ENCODE results near the gene FSTL1. TPM values are rescaled to one million over a fixed set of nuclear protein-coding genes. Genes with fewer than 3 reads are reported as not detected.
A peak's percentile ranks its signal among the peaks of the same experiment; 100 is the strongest.

The FSTL1 gene
- total RNA-seq, 2 experiments from 2014 or later, result 0.12 to 0.40 TPM

GRCh38 chr3:120460181-120460790 lies 9.5 kb upstream of the FSTL1 start:
- peaks cover 8% of the 10 kb centered on the region for H3K27me3 Mint-ChIP-seq
- intact Hi-C loops (cut with micrococcal nuclease), result no loop called here
- ChIA-PET POLR2A (no interaction called here), CTCF (interaction anchor here (1.0 to 1.1 kb wide), 2 partner anchors 98 to 100 kb away, joined by 3 read pairs; no protein-coding TSS in a partner anchor)
- H3K36me3 Mint-ChIP-seq, result no peaks in the 10 kb centered on the region
- no peak overlapping the region for H3K4me3 Mint-ChIP-seq
- no peaks in the 10 kb centered on the region for H3K4me1 Mint-ChIP-seq (ENCODE audit: low read depth)
- no peaks in the 10 kb centered on the region for H3K9me3 Mint-ChIP-seq
- no peak overlapping the region for H3K27ac Mint-ChIP-seq
- DNase-seq, result no peak

- no peaks in the 10 kb centered on the region for H3K9me3 Mint-ChIP-seq
- no peak overlapping the region for H3K4me3 Mint-ChIP-seq
- DNase-seq, result no peak
- peaks cover 10% of the 10 kb centered on the region for H3K27me3 Mint-ChIP-seq
- intact Hi-C loops (cut with micrococcal nuclease), result no loop called here
- no peaks in the 10 kb centered on the region for H3K4me1 Mint-ChIP-seq (ENCODE audit: low read depth)
- H3K36me3 Mint-ChIP-seq, result no peaks in the 10 kb centered on the region
- ChIA-PET CTCF (interaction anchor here (1.0 to 1.1 kb wide), 2 partner anchors 99 to 101 kb away, joined by 3 read pairs; no protein-coding TSS in a partner anchor), POLR2A (interaction anchor here (0.5 kb wide), 1 partner anchor 141 kb away, joined by 3 read pairs; no protein-coding TSS in a partner anchor)
- no peak overlapping the region for H3K27ac Mint-ChIP-seq
These were observed 8.4 kb upstream of the FSTL1 start for GRCh38 chr3:120459196-120459595.

DNA sequence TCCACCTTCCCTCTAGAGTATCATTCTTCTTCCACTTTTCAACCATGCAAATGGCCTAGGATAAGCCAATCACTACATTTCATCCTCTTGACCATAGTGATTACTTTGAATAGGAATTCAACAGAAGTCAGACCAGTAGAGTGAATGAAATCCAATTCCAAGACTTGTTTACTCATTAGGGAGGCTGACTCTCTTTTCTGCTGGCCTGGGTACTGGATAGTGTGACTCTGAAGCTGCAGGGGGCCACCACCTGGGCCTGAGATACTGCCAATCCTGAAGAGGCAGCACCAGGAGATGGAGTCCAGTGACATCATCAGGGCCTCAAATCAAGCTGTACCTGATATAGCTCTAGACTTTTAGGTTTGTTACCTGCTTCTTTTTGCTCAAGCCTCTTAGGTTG lies 7.0 kb upstream of the FSTL1 start:
- POLR2A ChIA-PET, result no interaction called here
- intact Hi-C loops (cut with micrococcal nuclease), result no loop called here
- Mint-ChIP-seq H3K27ac (no peak overlapping the region), H3K27me3 (peaks cover 16% of the 10 kb centered on the region), H3K4me1 (ENCODE audit: low read depth) (no peaks in the 10 kb centered on the region), H3K9me3 (peaks cover 3% of the 10 kb centered on the region), H3K36me3 (no peaks in the 10 kb centered on the region), H3K4me3 (no peak overlapping the region)
- DNase-seq, result no peak
- CTCF ChIA-PET, result no interaction called here

- ChIA-PET CTCF (no interaction called here), POLR2A (no interaction called here)
- Mint-ChIP-seq H3K27me3 (peaks cover 33% of the 10 kb centered on the region), H3K4me1 (ENCODE audit: low read depth) (peaks cover 8% of the 10 kb centered on the region), H3K9me3 (peaks cover 3% of the 10 kb centered on the region), H3K4me3 (no peak overlapping the region), H3K36me3 (no peaks in the 10 kb centered on the region), H3K27ac (no peak overlapping the region)
- intact Hi-C loops (cut with micrococcal nuclease), result no loop called here
- no peak for DNase-seq
These were observed 3.4 kb upstream of the FSTL1 start for GRCh38 chr3:120454076-120454689.

DNA sequence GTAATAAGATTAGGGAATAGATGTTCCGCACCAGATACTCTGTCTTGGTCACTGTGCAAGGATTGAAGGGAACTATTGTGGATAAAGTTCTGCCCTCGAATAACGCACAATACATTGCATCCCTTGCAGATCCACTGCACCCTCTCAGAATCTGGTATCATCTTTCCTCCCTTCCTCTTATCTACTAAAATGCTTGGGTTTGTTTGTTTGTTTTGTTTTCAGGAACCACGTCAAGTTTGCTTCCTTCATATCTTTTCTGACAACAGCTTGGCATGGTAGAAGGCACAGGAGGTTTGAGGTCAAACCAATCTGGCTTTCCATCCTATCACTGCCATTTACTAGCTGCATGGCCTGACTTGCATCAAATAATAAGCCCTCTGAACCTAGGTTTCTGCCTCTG lies 2.0 kb upstream of the FSTL1 start:
- Mint-ChIP-seq H3K27ac (no peak overlapping the region), H3K27me3 (peaks cover 41% of the 10 kb centered on the region), H3K9me3 (peaks cover 3% of the 10 kb centered on the region), H3K36me3 (no peaks in the 10 kb centered on the region), H3K4me3 (no peak overlapping the region), H3K4me1 (ENCODE audit: low read depth) (peaks cover 8% of the 10 kb centered on the region)
- CTCF ChIA-PET, result no interaction called here
- intact Hi-C loops (cut with micrococcal nuclease), result no loop called here
- POLR2A ChIA-PET, result no interaction called here
- no peak for DNase-seq

DNA sequence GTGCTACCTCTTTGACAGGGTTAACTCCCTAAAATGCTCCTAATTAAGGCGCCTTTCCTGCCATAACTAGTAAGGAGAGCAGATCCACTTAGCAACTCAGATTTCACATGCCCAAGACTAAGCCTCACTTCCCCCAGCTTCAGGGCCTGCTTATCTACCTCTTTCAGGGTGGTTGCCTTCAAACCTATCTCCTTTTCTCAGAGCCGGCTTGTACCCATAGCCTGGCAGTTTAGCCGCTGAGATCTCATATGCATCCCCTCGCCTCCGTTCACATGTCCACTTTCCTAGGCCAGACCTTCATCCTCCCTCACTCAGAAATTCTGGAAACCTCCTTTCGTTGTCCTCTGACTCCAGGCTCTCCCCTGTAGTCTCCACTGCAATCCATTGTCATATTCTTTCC lies 1.0 kb upstream of the FSTL1 start:
- Mint-ChIP-seq H3K27ac (no peak overlapping the region), H3K36me3 (no peaks in the 10 kb centered on the region)
- intact Hi-C loops (cut with micrococcal nuclease), result no loop called here

DNA sequence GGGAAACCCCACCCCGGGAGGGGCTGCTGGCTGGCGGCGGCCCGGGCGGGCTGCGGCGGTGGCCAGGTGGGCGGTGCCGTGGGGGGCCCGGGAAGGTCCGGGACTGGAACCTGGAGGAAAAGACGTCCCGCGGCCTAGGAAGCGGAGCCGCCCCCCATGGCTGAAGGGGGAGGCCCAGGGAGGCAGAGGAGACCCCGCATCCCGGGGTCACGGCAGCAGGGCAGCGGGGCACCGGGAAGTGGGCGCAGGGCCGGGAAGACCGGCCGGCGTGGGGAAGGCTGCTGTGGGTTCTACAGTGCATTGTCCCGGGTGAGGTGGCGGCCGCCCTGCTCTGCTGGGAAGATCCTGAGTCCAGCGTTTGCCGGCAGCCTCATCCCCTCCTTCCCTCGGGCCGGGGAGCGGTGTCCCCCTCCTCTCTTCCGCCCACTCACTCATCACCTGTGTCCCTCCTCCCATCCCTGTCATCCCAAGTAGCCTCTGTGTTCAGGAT lies 525 bp upstream of the FSTL1 start:
- H3K36me3 Mint-ChIP-seq, result no peaks in the 10 kb centered on the region
- H3K4me3 Mint-ChIP-seq, result peak overlapping the region; percentile 45
- CTCF ChIA-PET, result no interaction called here
- no peak for DNase-seq
- intact Hi-C loops (cut with micrococcal nuclease), result no loop called here
- H3K4me1 Mint-ChIP-seq (ENCODE audit: low read depth), result peaks cover 8% of the 10 kb centered on the region
- no peak overlapping the region for H3K27ac Mint-ChIP-seq
- H3K27me3 Mint-ChIP-seq, result peaks cover 46% of the 10 kb centered on the region
- POLR2A ChIA-PET, result no interaction called here
- H3K9me3 Mint-ChIP-seq, result peaks cover 3% of the 10 kb centered on the region

More for the DNA sequence above, 1.0 kb upstream of the FSTL1 start:
- DNase-seq, result no peak
- ChIA-PET POLR2A (no interaction called here), CTCF (no interaction called here)
- Mint-ChIP-seq H3K27me3 (peaks cover 44% of the 10 kb centered on the region), H3K9me3 (peaks cover 3% of the 10 kb centered on the region), H3K4me3 (peak overlapping the region; percentile 45), H3K4me1 (ENCODE audit: low read depth) (peaks cover 8% of the 10 kb centered on the region)

DNA sequence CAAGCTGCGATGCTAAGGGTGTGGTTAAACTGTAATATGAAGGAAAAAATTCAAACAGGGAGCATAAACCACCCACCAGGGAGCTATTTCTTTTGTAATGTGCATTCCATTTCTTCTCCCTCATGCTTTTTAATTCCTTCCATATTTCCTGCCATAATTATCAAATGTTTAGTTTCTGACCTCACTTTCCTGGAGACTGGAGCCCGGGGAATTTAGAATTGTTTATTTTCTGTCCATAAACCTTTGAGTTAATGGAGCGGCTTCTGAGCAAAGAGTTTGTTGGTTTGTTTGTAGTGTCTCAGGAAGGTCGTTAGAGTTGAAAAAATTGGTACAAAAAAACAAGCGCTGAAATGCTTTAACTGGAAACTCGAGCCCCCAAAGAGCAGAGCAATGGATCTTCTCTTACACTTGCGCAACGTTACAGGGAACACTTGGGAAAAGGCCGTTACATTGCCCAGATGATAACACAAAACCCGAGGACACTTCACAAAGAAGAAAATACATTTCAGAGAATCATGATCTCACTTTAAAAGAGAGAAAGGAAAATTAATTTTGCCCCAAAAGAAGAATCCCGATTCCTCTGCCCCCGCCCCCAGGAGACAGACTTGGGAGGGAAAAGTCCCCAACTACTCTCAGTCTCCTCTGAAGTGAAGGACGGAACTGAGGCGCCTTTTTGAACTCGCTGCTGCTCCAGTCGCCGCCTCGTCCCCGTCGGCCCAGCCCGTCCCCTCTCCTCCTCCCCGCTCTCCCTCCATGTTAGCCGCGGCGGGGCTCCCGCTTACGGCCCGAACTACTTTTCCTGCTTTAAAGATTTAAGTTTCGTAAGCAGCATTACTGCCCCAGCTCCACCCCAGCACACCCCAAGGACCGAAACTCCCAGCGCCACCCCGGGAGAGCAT lies 842 bp downstream of the FSTL1 start:
- intact Hi-C loops (cut with micrococcal nuclease), result no loop called here
- CTCF ChIA-PET, result no interaction called here
- POLR2A ChIA-PET, result no interaction called here
- Mint-ChIP-seq H3K36me3 (no peaks in the 10 kb centered on the region), H3K27me3 (peaks cover 48% of the 10 kb centered on the region), H3K9me3 (peaks cover 3% of the 10 kb centered on the region), H3K4me3 (peak overlapping the region; percentile 70), H3K4me1 (ENCODE audit: low read depth) (peaks cover 8% of the 10 kb centered on the region), H3K27ac (no peak overlapping the region)
- DNase-seq, result peak; percentile 24

DNA sequence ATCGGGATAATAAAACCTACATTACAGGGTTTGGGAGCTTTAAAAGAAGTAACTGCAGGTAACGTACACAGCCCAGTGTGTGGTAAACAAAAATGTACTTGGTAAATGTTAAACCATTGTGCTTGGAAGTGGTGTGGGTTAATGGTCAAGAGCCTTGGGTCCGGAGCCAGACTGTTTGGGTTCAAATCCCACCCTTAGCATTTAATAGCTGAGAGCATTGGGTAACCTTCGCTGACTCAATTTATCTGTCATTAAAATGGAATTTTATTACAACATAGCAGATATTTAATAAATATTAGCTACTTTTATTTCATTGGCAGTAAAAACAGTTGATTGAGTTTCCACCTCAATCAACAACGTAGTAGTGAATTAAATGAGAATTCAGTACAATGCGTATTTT lies 1.5 kb downstream of the FSTL1 start:
- ChIA-PET POLR2A (no interaction called here), CTCF (no interaction called here)
- intact Hi-C loops (cut with micrococcal nuclease), result no loop called here
- Mint-ChIP-seq H3K36me3 (no peaks in the 10 kb centered on the region), H3K4me3 (no peak overlapping the region), H3K4me1 (ENCODE audit: low read depth) (peaks cover 8% of the 10 kb centered on the region), H3K27me3 (peaks cover 46% of the 10 kb centered on the region), H3K9me3 (peaks cover 3% of the 10 kb centered on the region), H3K27ac (no peak overlapping the region)
- DNase-seq, result no peak

DNA sequence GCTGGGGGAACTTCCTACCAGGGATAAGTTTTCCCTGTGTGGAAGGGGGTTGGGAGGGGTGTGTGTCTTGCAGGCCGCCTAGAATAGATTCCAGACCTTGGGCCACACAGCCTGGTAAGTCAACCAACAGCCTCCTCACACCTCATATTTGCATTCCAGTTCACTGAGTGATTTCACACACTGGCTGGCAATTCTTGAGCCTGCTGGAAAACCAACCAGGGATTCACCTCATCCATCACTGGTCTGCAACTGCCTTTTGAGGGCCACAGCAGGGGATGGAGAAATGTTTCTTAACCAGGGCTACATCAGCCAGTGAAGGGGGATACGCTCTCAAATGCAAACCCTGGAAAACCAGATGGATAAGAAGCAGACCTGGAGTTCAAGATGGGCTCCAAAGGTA lies 2.0 kb downstream of the FSTL1 start:
- no peak overlapping the region for H3K4me3 Mint-ChIP-seq
- POLR2A ChIA-PET, result no interaction called here
- H3K36me3 Mint-ChIP-seq, result no peaks in the 10 kb centered on the region
- H3K4me1 Mint-ChIP-seq (ENCODE audit: low read depth), result peaks cover 8% of the 10 kb centered on the region
- H3K27me3 Mint-ChIP-seq, result peaks cover 44% of the 10 kb centered on the region
- H3K27ac Mint-ChIP-seq, result no peak overlapping the region
- intact Hi-C loops (cut with micrococcal nuclease), result no loop called here
- peaks cover under 1% of the 10 kb centered on the region for H3K9me3 Mint-ChIP-seq
- DNase-seq, result no peak
- CTCF ChIA-PET, result no interaction called here

DNA sequence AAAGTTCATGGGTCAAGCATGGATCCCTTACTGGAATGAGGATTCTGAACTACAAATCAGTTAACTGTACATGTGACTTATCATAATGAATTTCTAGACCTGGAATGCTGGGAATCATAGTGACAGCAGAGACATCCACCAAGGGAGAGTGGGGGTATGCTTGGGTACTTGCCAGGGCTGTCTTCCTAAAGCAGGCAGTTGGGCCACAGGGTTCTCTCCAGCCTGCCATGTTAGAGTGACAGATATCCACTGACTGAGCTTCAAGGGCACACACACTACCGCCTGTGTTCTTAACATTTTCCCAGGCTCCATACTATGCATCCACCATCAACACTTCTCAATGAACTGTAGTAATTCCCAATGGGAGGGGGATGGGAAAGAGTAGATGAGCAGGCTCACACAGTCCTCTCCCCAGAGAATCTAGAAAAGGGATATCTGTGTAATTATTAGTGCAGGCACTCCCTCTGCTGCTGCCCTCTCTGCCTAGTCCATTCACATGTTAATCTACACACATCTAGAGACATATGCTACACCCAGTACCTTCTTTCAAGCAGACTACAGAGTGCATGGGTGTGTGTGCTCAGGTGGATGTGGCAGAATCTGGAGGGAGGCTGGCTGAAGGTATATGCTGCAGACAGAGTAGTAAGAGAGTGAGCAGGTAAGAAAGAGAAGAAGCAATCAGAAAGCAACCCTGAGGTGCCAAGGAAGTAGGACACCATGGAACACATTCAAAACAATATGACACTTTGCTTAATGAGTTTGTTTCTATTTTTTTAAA lies 3.7 kb downstream of the FSTL1 start:
- Mint-ChIP-seq H3K27ac (no peak overlapping the region), H3K4me3 (no peak overlapping the region), H3K36me3 (no peaks in the 10 kb centered on the region), H3K27me3 (peaks cover 33% of the 10 kb centered on the region), H3K9me3 (no peaks in the 10 kb centered on the region), H3K4me1 (ENCODE audit: low read depth) (peaks cover 8% of the 10 kb centered on the region)
- DNase-seq, result no peak
- ChIA-PET CTCF (no interaction called here), POLR2A (no interaction called here)
- intact Hi-C loops (cut with micrococcal nuclease), result no loop called here

DNA sequence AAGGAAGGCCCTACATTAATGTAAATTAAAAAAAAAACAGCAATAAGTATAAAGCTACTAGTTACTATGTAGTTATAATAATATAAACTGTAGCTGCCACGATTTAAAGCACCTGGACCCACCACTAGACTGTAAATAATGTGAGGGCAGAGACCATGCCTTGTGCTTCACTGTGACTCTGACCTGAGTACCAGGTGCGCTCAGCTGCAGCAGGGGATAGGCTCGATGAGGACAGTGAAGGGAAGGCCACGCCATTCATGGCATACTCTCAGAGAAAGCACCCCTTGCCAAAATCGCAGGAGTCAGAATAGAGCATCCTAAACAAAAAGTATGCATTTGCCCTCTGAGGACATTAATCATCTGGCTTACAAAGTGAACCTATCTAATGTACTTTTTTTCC lies 5.1 kb downstream of the FSTL1 start:
- peaks cover 7% of the 10 kb centered on the region for H3K4me1 Mint-ChIP-seq (ENCODE audit: low read depth)
- intact Hi-C loops (cut with micrococcal nuclease), result no loop called here
- no peak overlapping the region for H3K27ac Mint-ChIP-seq
- ChIA-PET POLR2A (no interaction called here), CTCF (no interaction called here)
- DNase-seq, result no peak
- H3K27me3 Mint-ChIP-seq, result peaks cover 26% of the 10 kb centered on the region
- no peaks in the 10 kb centered on the region for H3K9me3 Mint-ChIP-seq
- H3K36me3 Mint-ChIP-seq, result no peaks in the 10 kb centered on the region
- no peak overlapping the region for H3K4me3 Mint-ChIP-seq
